VCaP (cell line): ENCODE results near the gene HHIPL1.
A peak's percentile ranks its signal among the peaks of the same experiment; 100 is the strongest.

Source experiments
- H3K27ac ChIP-seq: fragments of 450-650 bp; 2 replicates; pipeline ENCODE4 v1.5.1; 2017
- CTCF ChIP-seq: fragments of 450-650 bp; conservative IDR thresholded peaks from 2 replicates; pipeline ENCODE4 v1.5.1; 2017; ENCODE audit warnings: mild to moderate bottlenecking, moderate library complexity

Gene HHIPL1

GRCh38 chr14:99624971-99625370, 20.0 kb upstream of the HHIPL1 start:
- TF ChIP-seq CTCF = no peak
- H3K27ac ChIP-seq = no peak overlapping the region

DNA sequence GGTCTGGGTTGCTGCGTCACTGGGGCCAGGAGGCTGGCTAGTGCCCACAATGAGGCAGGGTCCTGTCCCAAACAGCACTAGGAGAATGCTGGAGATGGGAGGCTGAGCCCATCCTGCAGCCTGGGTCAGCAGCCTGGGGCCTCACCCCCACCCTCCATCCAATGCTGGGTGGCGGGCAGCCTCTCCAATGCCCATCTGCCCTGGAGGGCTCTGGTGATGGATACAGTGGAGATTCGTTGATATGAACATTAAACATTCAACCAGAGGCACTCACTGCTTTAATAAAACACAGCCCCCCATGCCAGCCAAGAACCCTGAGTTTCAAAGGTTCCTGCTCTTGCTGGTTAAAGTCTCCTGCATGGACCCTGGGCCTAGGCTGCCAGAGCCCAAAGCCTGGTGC, 19.5 kb upstream of the HHIPL1 start:
- no peak for TF ChIP-seq CTCF
- no peak overlapping the region for H3K27ac ChIP-seq

- H3K27ac ChIP-seq = no peak overlapping the region
- no peak for TF ChIP-seq CTCF
Measured at GRCh38 chr14:99626041-99626648, 18.8 kb upstream of the HHIPL1 start.

GRCh38 chr14:99627100-99627499, 17.8 kb upstream of the HHIPL1 start:
- TF ChIP-seq CTCF = no peak
- H3K27ac ChIP-seq = no peak overlapping the region

- no peak for TF ChIP-seq CTCF
Measured at GRCh38 chr14:99627510-99628381, 17.2 kb upstream of the HHIPL1 start.

DNA sequence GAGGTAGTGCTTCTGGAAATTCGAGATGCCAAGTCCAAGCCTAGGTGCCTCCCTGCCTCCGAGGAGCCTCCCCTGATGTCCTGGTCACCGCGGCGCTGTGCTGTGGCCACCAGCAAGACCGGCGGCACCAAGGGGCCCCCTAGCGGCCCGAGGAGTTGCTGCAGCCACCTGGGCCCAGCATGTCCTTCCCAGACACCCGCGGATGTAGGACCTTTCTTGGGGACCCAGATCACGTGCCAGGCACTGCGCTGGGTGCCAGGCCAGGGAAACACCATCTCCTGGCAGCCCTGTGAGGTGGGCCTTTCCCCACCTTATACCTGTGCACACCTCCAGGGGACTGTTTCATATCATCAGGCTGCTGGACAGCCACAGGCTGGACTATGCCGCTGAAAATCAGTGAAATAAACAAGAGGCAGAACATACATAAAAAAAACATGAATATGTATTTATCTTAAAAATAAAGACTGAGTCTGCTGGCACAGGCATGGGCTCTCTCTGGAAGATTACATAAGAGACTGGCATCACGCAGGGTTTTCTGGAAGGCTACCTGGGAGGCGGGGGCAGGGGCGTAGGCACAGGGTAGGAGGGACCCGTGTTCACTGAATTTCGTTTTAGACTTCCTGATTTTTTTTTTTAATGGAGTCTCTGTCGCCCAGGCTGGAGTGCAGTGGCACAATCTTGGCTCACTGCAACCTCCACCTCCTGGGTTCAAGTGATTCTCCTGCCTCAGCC, 15.9 kb upstream of the HHIPL1 start:
- TF ChIP-seq CTCF = peak; percentile 98
- H3K27ac ChIP-seq = no peak overlapping the region; the same call in 1 of the 2 replicates

More at GRCh38 chr14:99627510-99628381, 17.2 kb upstream of the HHIPL1 start:
- no peak overlapping the region for H3K27ac ChIP-seq

- H3K27ac ChIP-seq = no peak overlapping the region
- TF ChIP-seq CTCF = no peak
Measured at GRCh38 chr14:99630202-99630601, 14.7 kb upstream of the HHIPL1 start.
